Mucosa of descending colon (tissue), 3 donors: ENCODE data around the gene COL4A4. TPM values are rescaled to one million over a fixed set of nuclear protein-coding genes. Genes with fewer than 3 reads are reported as not detected.
A peak's percentile ranks its signal among the peaks of the same experiment; 100 is the strongest.

ENCODE experiments used
- ATAC-seq: fragments of 200-7000 bp; cut with Tn5 transposase; one replicate; pipeline ENCODE4 v1.9.1; 2020; ENCODE audit warnings: mild to moderate bottlenecking, moderate library complexity
- DNase-seq, 3 donors: peaks; one replicate each; pipeline ENCODE4 v3.0.0-alpha.2; 2020
- H3K36me3 ChIP-seq: fragments of 200-600 bp; one replicate; pipeline ENCODE4 v1.8.0; 2021; ENCODE audit warnings: low read depth, mild to moderate bottlenecking
- H3K4me1 ChIP-seq: fragments of 200-600 bp; one replicate; pipeline ENCODE4 v1.8.0; 2021; ENCODE audit warnings: low read depth, mild to moderate bottlenecking
- H3K4me3 ChIP-seq: fragments of 200-600 bp; one replicate; pipeline ENCODE4 v1.8.0; 2021; ENCODE audit warnings: mild to moderate bottlenecking
- H3K9me3 ChIP-seq: fragments of 200-600 bp; one replicate; pipeline ENCODE4 v1.8.0; 2021; ENCODE audit warnings: mild to moderate bottlenecking
- CTCF ChIP-seq: fragments of 200-600 bp; IDR thresholded peaks from one replicate; pipeline ENCODE4 v1.8.0; 2022; ENCODE audit warnings: antibody characterized with exemption, mild to moderate bottlenecking
- intact Hi-C, 2 donors: fragments of 100-400 bp; cut with DNase I in 1 of 2; cut with micrococcal nuclease in 1 of 2; formaldehyde crosslinking; loops; one replicate each; pipeline versions ENCODE4 v1.11.0 to v1.11.1; 2022; cut with DNase I, micrococcal nuclease
- long read RNA-seq, 2 donors: library from polyadenylated mRNA; unstranded; transcript quantifications; one replicate each; pipeline ENCODE4 v2.0.0, GENCODE V29; 2019 to 2021
- total RNA-seq, 3 donors: library from RNA; stranded (reverse); fragmentation: NEBNext Ultra II Directional in 2 of 3; extraction: Animal tissue kit (Norgen Biotek cat#: 25700) in 2 of 3; gene quantifications; one replicate each; pipeline versions ENCODE4 v1.2.1 to v1.2.4, GENCODE V29; 2021 to 2023
- donor health status: DM: no; HTN: no; CAD: no; lungs with moderate emphysema.
- donor health status: DM: no; HTN: no; CAD: no.
- donor health status: DM: no; HTN: yes; CAD: no.

The COL4A4 gene
- 1 to 10 TPM in 2 of 3 donors, under 1 TPM in 1; 0.44 to 1.2 (median 1.1) TPM for total RNA-seq
- long read RNA-seq, donor 1, partial matches to known transcripts, result 0 of 1 reads
- long read RNA-seq, donor 1, other reads (novel, unspliced or antisense), result 1 of 1 reads
- long read RNA-seq, donor 2, partial matches to known transcripts, result 0 of 1 reads
- long read RNA-seq, donor 2, other reads (novel, unspliced or antisense), result 1 of 1 reads

- intact Hi-C loops, result no loop called here
- Histone ChIP-seq H3K4me3 (no peak within 1 kb of the TSS), H3K9me3 (no peaks in the 10 kb centered on the region), H3K36me3 (no peaks in the 10 kb centered on the region), H3K4me1 (peaks cover 15% of the 10 kb centered on the region)
- TF ChIP-seq CTCF, result no peak
- DNase-seq, result peak; percentile 46 to 74 (median 59)
- ATAC-seq, result peak; percentile 88
Measured at GRCh38 chr2:227163998-227164762, at the start of gene COL4A4, which contains the start of gene COL4A3. Gene COL4A4, minus strand, starts transcription at chr2:227164205. Its CDS starts 16,722 bp downstream, at chr2:227147483. Gene COL4A3, plus strand, starts transcription at chr2:227164624. Its CDS starts 103 bp downstream, at chr2:227164727.

GRCh38 chr2:227207573-227207972 lies 43.6 kb upstream of the COL4A4 start:
- no peak for TF ChIP-seq CTCF
- H3K4me3 ChIP-seq, result no peak overlapping the region
- no peaks in the 10 kb centered on the region for H3K9me3 ChIP-seq
- no peak for ATAC-seq
- H3K4me1 ChIP-seq, result no peaks in the 10 kb centered on the region
- no peaks in the 10 kb centered on the region for H3K36me3 ChIP-seq
- no peak for DNase-seq
- intact Hi-C loops, result no loop called here

DNA sequence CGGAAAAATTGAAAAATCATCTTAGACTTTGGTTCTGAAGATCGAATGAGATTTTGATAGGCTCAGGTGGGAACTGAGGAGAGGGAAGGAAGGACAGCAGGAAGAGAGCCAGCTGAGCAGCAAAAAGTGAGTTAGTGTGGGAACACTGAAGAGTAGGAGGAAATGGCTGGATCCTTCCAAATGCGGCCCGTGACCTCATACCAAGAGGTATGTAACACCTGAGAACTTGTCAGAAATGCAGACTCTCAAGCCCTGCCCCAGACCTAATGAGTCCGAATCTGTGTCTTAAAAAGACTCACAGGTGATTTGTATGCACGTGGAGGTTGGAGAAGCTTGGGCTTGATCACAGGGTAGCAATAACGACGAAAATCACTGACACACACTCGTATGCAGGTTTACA lies 42.4 kb upstream of the COL4A4 start:
- DNase-seq (no peak), ATAC-seq (no peak)
- Histone ChIP-seq H3K4me1 (no peaks in the 10 kb centered on the region), H3K9me3 (no peaks in the 10 kb centered on the region), H3K36me3 (no peaks in the 10 kb centered on the region), H3K4me3 (no peak overlapping the region)
- TF ChIP-seq CTCF, result no peak
- intact Hi-C loops, result no loop called here

GRCh38 chr2:227205701-227206100 lies 41.7 kb upstream of the COL4A4 start:
- TF ChIP-seq CTCF, result no peak
- intact Hi-C loops, result no loop called here
- ATAC-seq, result no peak

DNA sequence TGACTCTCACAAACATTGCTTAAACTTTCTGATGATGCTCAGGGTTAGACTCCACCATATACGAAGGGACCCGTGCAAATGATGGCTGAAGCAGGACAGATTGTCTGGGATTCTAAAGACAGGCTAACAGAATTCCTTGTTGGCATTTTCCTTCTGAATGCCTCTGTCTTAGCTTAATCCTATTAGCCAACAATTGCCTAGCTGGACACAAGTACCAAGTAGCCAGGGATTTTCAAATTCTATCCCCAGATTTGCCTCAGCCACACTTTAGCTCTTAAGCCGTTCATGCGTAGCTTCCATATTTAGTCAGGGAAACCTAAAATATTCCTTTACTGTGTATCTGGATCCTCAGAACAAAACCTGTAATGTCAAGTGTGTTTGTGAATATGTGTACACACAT lies 40.4 kb upstream of the COL4A4 start:
- TF ChIP-seq CTCF, result no peak
- intact Hi-C loops, result no loop called here
- Histone ChIP-seq H3K9me3 (no peaks in the 10 kb centered on the region), H3K36me3 (no peaks in the 10 kb centered on the region), H3K4me1 (no peaks in the 10 kb centered on the region), H3K4me3 (no peak overlapping the region)
- no peak for DNase-seq
- ATAC-seq, result no peak

More at GRCh38 chr2:227205701-227206100, 41.7 kb upstream of the COL4A4 start:
- Histone ChIP-seq H3K4me1 (no peaks in the 10 kb centered on the region), H3K4me3 (no peak overlapping the region), H3K36me3 (no peaks in the 10 kb centered on the region), H3K9me3 (no peaks in the 10 kb centered on the region)
- no peak for DNase-seq
